SU-DHL-6 (cell line): ENCODE measurements around the gene ALDH9A1.

Experiments
- CTCF ChIP-seq: fragments of 200-600 bp; sonication (generic); IDR thresholded peaks from one replicate; pipeline ENCODE4 v1.5.1; 2017; ENCODE audit warnings: antibody characterized with exemption, mild to moderate bottlenecking, low read length, moderate library complexity; ENCODE audit not compliant: insufficient read depth, poor library complexity, severe bottlenecking
- EZH2phosphoT487 ChIP-seq: fragments of 200-600 bp; sonication (generic), shearing (Covaris generic); conservative IDR thresholded peaks from 2 replicates; pipeline ENCODE4 v1.6.1; 2018; ENCODE audit warnings: mild to moderate bottlenecking, antibody characterized with exemption, low read length, moderate library complexity, mixed read lengths

- TF ChIP-seq CTCF (no peak), EZH2phosphoT487 (no peak)
These were observed 65.9 kb downstream of the ALDH9A1 start for GRCh38 chr1:165632491-165632890.
